ENCODE results near the gene CDKN2C.

Gene CDKN2C

GRCh38 chr1:50971748-50972305 is 1.8 kb downstream of the CDKN2C start:
- Histone ChIP-seq H3K9ac (no peak overlapping the region), H3K27ac (no peak overlapping the region), H4K20me1 (peaks cover 79% of the 10 kb centered on the region), H3K9me3 (no peaks in the 10 kb centered on the region), H3K36me3 (no peaks in the 10 kb centered on the region), H3K4me1 (peaks cover 26% of the 10 kb centered on the region), H3K4me2 (no peak overlapping the region), H3K27me3 (peaks cover 79% of the 10 kb centered on the region), H3K4me3 (no peak overlapping the region)
- TF ChIP-seq Cebpa-rat (IDR thresholded peaks at IDR 0.05) = no peak

GRCh38 chr1:50972766-50973165 is 2.7 kb downstream of the CDKN2C start:
- H3K27me3 ChIP-seq = peaks cover 88% of the 10 kb centered on the region
- peaks cover 30% of the 10 kb centered on the region for H3K4me1 ChIP-seq
- no peaks in the 10 kb centered on the region for H3K9me3 ChIP-seq
- H3K4me3 ChIP-seq = no peak overlapping the region
- peaks cover 89% of the 10 kb centered on the region for H4K20me1 ChIP-seq
- H3K4me2 ChIP-seq = no peak overlapping the region
- TF ChIP-seq Cebpa-rat (IDR thresholded peaks at IDR 0.05) = no peak
- no peak overlapping the region for H3K27ac ChIP-seq
- H3K36me3 ChIP-seq = no peaks in the 10 kb centered on the region
- no peak overlapping the region for H3K9ac ChIP-seq

- no peak overlapping the region for H3K4me2 ChIP-seq
These were observed 3.2 kb downstream of the CDKN2C start for GRCh38 chr1:50973255-50973654.

GRCh38 chr1:50973875-50974617 is 4.0 kb downstream of the CDKN2C start:
- Histone ChIP-seq H3K36me3 (no peaks in the 10 kb centered on the region), H3K4me1 (peaks cover 31% of the 10 kb centered on the region), H3K9ac (no peak overlapping the region), H3K27ac (no peak overlapping the region), H3K9me3 (no peaks in the 10 kb centered on the region), H4K20me1 (peaks cover 98% of the 10 kb centered on the region), H3K4me3 (no peak overlapping the region), H3K4me2 (no peak overlapping the region), H3K27me3 (peaks cover 97% of the 10 kb centered on the region)
- no peak for TF ChIP-seq Cebpa-rat (IDR thresholded peaks at IDR 0.05)

More at GRCh38 chr1:50973255-50973654, 3.2 kb downstream of the CDKN2C start:
- H3K4me1 ChIP-seq = peaks cover 32% of the 10 kb centered on the region
- no peak overlapping the region for H3K9ac ChIP-seq
- H3K27ac ChIP-seq = no peak overlapping the region
- H3K4me3 ChIP-seq = no peak overlapping the region
- no peak for TF ChIP-seq Cebpa-rat (IDR thresholded peaks at IDR 0.05)
- peaks cover 94% of the 10 kb centered on the region for H4K20me1 ChIP-seq
- no peaks in the 10 kb centered on the region for H3K36me3 ChIP-seq
- no peaks in the 10 kb centered on the region for H3K9me3 ChIP-seq
- peaks cover 93% of the 10 kb centered on the region for H3K27me3 ChIP-seq

GRCh38 chr1:50974618-50974935 is 4.5 kb downstream of the CDKN2C start:
- Histone ChIP-seq H3K27me3 (peaks cover 97% of the 10 kb centered on the region), H4K20me1 (peaks cover 98% of the 10 kb centered on the region), H3K9ac (no peak overlapping the region), H3K4me3 (no peak overlapping the region), H3K4me2 (no peak overlapping the region), H3K27ac (no peak overlapping the region), H3K4me1 (peaks cover 25% of the 10 kb centered on the region), H3K9me3 (no peaks in the 10 kb centered on the region), H3K36me3 (no peaks in the 10 kb centered on the region)
- no peak for TF ChIP-seq Cebpa-rat (IDR thresholded peaks at IDR 0.05)

GRCh38 chr1:50975436-50975835 is 5.4 kb downstream of the CDKN2C start:
- H3K27me3 ChIP-seq = peaks cover 97% of the 10 kb centered on the region
- H3K4me1 ChIP-seq = peaks cover 17% of the 10 kb centered on the region
- no peaks in the 10 kb centered on the region for H3K9me3 ChIP-seq
- H3K27ac ChIP-seq = no peak overlapping the region
- H3K9ac ChIP-seq = no peak overlapping the region
- no peaks in the 10 kb centered on the region for H3K36me3 ChIP-seq
- H3K4me2 ChIP-seq = no peak overlapping the region
- no peak for TF ChIP-seq Cebpa-rat (IDR thresholded peaks at IDR 0.05)
- H4K20me1 ChIP-seq = peaks cover 95% of the 10 kb centered on the region
- H3K4me3 ChIP-seq = no peak overlapping the region

- H3K4me3 ChIP-seq = no peak overlapping the region
- H3K4me2 ChIP-seq = no peak overlapping the region
- TF ChIP-seq Cebpa-rat (IDR thresholded peaks at IDR 0.05) = no peak
- H3K9me3 ChIP-seq = no peaks in the 10 kb centered on the region
- H3K27me3 ChIP-seq = peaks cover 94% of the 10 kb centered on the region
- no peak overlapping the region for H3K9ac ChIP-seq
- no peak overlapping the region for H3K27ac ChIP-seq
- no peaks in the 10 kb centered on the region for H3K36me3 ChIP-seq
- H4K20me1 ChIP-seq = peaks cover 86% of the 10 kb centered on the region
- H3K4me1 ChIP-seq = peaks cover 16% of the 10 kb centered on the region
These were observed 6.3 kb downstream of the CDKN2C start for GRCh38 chr1:50976111-50976889.

- H3K9me3 ChIP-seq = no peaks in the 10 kb centered on the region
- peaks cover 94% of the 10 kb centered on the region for H3K27me3 ChIP-seq
- H3K4me2 ChIP-seq = peak overlapping the region; percentile 72
- no peak overlapping the region for H3K27ac ChIP-seq
- peaks cover 16% of the 10 kb centered on the region for H3K4me1 ChIP-seq
- no peak for TF ChIP-seq Cebpa-rat (IDR thresholded peaks at IDR 0.05)
- H4K20me1 ChIP-seq = peaks cover 79% of the 10 kb centered on the region
- no peak overlapping the region for H3K9ac ChIP-seq
- H3K4me3 ChIP-seq = peak overlapping the region; percentile 45
- no peaks in the 10 kb centered on the region for H3K36me3 ChIP-seq
These were observed 7.0 kb downstream of the CDKN2C start for GRCh38 chr1:50976890-50977574.

GRCh38 chr1:50977575-50978143 is 7.6 kb downstream of the CDKN2C start:
- Histone ChIP-seq H3K9me3 (no peaks in the 10 kb centered on the region), H3K27ac (no peak overlapping the region), H3K9ac (no peak overlapping the region), H3K4me3 (peak overlapping the region; percentile 45), H3K4me2 (peak overlapping the region; percentile 72), H3K27me3 (peaks cover 91% of the 10 kb centered on the region), H3K36me3 (no peaks in the 10 kb centered on the region), H4K20me1 (peaks cover 74% of the 10 kb centered on the region), H3K4me1 (peaks cover 16% of the 10 kb centered on the region)
- no peak for TF ChIP-seq Cebpa-rat (IDR thresholded peaks at IDR 0.05)

Measured in BLaER1 (cell line).